ENCODE results near the gene UBE2R2.

UBE2R2 gene

GRCh38 chr9:33813712-33814641 lies 3.0 kb upstream of the UBE2R2 start:
- TF ChIP-seq TAF1 (IDR thresholded peaks at IDR 0.05; ENCODE audit: borderline replicate concordance, insufficient read depth, low read length) (no peak), FOXP2 (optimal IDR thresholded peaks at IDR 0.05; ENCODE audit: borderline replicate concordance, extremely low read depth, extremely low read length, insufficient read depth) (no peak), SIN3A (IDR thresholded peaks at IDR 0.05; ENCODE audit: borderline replicate concordance, insufficient read depth, low read length) (no peak), POLR2AphosphoS5 (IDR thresholded peaks at IDR 0.05; ENCODE audit: low read depth, low read length) (no peak)
- TF ChIP-seq, protein P1, sequence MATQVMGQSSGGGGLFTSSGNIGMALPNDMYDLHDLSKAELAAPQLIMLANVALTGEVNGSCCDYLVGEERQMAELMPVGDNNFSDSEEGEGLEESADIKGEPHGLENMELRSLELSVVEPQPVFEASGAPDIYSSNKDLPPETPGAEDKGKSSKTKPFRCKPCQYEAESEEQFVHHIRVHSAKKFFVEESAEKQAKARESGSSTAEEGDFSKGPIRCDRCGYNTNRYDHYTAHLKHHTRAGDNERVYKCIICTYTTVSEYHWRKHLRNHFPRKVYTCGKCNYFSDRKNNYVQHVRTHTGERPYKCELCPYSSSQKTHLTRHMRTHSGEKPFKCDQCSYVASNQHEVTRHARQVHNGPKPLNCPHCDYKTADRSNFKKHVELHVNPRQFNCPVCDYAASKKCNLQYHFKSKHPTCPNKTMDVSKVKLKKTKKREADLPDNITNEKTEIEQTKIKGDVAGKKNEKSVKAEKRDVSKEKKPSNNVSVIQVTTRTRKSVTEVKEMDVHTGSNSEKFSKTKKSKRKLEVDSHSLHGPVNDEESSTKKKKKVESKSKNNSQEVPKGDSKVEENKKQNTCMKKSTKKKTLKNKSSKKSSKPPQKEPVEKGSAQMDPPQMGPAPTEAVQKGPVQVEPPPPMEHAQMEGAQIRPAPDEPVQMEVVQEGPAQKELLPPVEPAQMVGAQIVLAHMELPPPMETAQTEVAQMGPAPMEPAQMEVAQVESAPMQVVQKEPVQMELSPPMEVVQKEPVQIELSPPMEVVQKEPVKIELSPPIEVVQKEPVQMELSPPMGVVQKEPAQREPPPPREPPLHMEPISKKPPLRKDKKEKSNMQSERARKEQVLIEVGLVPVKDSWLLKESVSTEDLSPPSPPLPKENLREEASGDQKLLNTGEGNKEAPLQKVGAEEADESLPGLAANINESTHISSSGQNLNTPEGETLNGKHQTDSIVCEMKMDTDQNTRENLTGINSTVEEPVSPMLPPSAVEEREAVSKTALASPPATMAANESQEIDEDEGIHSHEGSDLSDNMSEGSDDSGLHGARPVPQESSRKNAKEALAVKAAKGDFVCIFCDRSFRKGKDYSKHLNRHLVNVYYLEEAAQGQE (IDR thresholded peaks at IDR 0.05; ENCODE audit: insufficient read depth in 1 of 2, low read depth in 2 of 2, low read length in 2 of 2), result no peak

- no peak for TF ChIP-seq SIN3A (IDR thresholded peaks at IDR 0.05; ENCODE audit: borderline replicate concordance, insufficient read depth, low read length)
- no peak for TF ChIP-seq POLR2AphosphoS5 (IDR thresholded peaks at IDR 0.05; ENCODE audit: low read depth, low read length)
- no peak for TF ChIP-seq TAF1 (IDR thresholded peaks at IDR 0.05; ENCODE audit: borderline replicate concordance, insufficient read depth, low read length)
- TF ChIP-seq, protein P1 (IDR thresholded peaks at IDR 0.05; ENCODE audit: insufficient read depth in 1 of 2, low read depth in 2 of 2, low read length in 2 of 2), result no peak
- TF ChIP-seq FOXP2 (optimal IDR thresholded peaks at IDR 0.05; ENCODE audit: borderline replicate concordance, extremely low read depth, extremely low read length, insufficient read depth), result no peak
Measured at GRCh38 chr9:33815781-33816180, 1.2 kb upstream of the UBE2R2 start.

GRCh38 chr9:33817327-33818166 lies 587 bp downstream of the UBE2R2 start:
- TF ChIP-seq POLR2AphosphoS5 (IDR thresholded peaks at IDR 0.05; ENCODE audit: low read depth, low read length) (no peak; the same call in 1 of the 2 replicates), TAF1 (IDR thresholded peaks at IDR 0.05; ENCODE audit: borderline replicate concordance, insufficient read depth, low read length) (no peak), FOXP2 (optimal IDR thresholded peaks at IDR 0.05; ENCODE audit: borderline replicate concordance, extremely low read depth, extremely low read length, insufficient read depth) (no peak), SIN3A (IDR thresholded peaks at IDR 0.05; ENCODE audit: borderline replicate concordance, insufficient read depth, low read length) (no peak)
- TF ChIP-seq, protein P1 (IDR thresholded peaks at IDR 0.05; ENCODE audit: insufficient read depth in 1 of 2, low read depth in 2 of 2, low read length in 2 of 2), result no peak

DNA sequence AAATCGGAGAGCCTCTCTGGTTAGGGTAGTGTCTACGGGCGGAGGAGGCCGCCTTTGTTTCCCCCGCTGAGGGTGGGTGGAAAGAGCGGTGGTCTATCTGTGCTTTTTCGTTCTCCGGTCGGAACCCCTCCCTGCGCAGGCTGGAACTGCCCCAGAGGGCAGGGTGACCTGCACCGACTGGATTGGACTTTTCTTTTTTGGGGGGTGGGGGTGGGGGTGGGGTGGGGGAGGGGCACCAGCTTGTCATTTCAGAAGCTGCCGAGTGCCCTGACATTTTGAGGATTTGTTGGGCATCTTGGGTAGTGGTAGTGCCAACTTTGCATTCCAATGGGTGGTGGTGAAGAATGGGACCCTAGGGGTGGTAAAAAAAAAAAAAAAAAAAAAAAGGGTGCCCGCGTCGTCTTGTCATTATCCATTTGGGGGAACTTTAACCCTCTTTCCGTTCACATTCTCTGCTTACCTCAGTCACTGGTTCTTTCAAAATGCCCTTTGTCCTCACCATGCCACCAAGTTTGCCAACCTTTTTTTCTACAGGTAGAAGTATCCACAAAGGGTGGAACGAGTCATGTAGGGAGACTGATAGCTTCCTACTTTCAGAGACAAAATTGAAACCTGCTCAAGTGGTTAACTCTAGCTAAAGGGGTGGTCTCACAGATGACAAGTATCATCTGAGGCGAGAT lies 1.3 kb downstream of the UBE2R2 start:
- TF ChIP-seq POLR2AphosphoS5 (IDR thresholded peaks at IDR 0.05; ENCODE audit: low read depth, low read length) (no peak), FOXP2 (optimal IDR thresholded peaks at IDR 0.05; ENCODE audit: borderline replicate concordance, extremely low read depth, extremely low read length, insufficient read depth) (no peak)
